HEK293 (cell line): ENCODE results near the gene MS4A10.

ENCODE experiments used
- KLF7 ChIP-seq: fragments of 450-650 bp; formaldehyde crosslinking; IDR thresholded peaks from 2 replicates; pipeline ENCODE4 v1.5.1; 2016; ENCODE audit warnings: missing biosample characterization, missing genetic modification characterization, borderline replicate concordance
- ZNF416 ChIP-seq: fragments of 450-650 bp; formaldehyde crosslinking; IDR thresholded peaks from 2 replicates; pipeline ENCODE4 v1.5.1; 2016; ENCODE audit warnings: missing biosample characterization, missing genetic modification characterization
- TF ChIP-seq, protein P1 (sequence below): fragments of 450-650 bp; formaldehyde crosslinking; IDR thresholded peaks from 2 replicates; pipeline ENCODE4 v1.5.1; 2016; ENCODE audit warnings: missing biosample characterization, missing genetic modification characterization
- TF ChIP-seq, protein P2 (sequence below): fragments of 450-650 bp; formaldehyde crosslinking; IDR thresholded peaks from 2 replicates; pipeline ENCODE4 v1.5.1; 2016; ENCODE audit warnings: missing biosample characterization, missing genetic modification characterization

DNA sequence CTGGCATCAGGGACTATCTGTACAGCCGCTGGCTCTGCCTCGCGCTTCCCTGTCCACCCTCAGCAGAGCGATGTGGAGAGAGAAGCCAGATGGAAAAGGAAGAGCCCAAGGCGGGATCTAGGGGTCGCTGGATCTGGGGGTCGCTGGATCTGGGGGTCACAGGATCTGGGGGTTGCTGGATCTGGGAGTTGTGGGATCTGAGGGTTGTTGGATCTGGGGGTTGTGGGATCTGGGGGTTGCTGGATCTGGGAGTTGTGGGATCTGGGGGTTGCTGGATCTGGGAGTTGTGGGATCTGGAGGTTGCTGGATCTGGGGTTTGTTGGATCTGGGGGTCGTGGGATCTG, 2.0 kb upstream of the MS4A10 start:
- TF ChIP-seq, protein P1, sequence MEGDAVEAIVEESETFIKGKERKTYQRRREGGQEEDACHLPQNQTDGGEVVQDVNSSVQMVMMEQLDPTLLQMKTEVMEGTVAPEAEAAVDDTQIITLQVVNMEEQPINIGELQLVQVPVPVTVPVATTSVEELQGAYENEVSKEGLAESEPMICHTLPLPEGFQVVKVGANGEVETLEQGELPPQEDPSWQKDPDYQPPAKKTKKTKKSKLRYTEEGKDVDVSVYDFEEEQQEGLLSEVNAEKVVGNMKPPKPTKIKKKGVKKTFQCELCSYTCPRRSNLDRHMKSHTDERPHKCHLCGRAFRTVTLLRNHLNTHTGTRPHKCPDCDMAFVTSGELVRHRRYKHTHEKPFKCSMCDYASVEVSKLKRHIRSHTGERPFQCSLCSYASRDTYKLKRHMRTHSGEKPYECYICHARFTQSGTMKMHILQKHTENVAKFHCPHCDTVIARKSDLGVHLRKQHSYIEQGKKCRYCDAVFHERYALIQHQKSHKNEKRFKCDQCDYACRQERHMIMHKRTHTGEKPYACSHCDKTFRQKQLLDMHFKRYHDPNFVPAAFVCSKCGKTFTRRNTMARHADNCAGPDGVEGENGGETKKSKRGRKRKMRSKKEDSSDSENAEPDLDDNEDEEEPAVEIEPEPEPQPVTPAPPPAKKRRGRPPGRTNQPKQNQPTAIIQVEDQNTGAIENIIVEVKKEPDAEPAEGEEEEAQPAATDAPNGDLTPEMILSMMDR (tag by site-specific recombination), result no peak
- no peak for TF ChIP-seq ZNF416
- TF ChIP-seq, protein P2, sequence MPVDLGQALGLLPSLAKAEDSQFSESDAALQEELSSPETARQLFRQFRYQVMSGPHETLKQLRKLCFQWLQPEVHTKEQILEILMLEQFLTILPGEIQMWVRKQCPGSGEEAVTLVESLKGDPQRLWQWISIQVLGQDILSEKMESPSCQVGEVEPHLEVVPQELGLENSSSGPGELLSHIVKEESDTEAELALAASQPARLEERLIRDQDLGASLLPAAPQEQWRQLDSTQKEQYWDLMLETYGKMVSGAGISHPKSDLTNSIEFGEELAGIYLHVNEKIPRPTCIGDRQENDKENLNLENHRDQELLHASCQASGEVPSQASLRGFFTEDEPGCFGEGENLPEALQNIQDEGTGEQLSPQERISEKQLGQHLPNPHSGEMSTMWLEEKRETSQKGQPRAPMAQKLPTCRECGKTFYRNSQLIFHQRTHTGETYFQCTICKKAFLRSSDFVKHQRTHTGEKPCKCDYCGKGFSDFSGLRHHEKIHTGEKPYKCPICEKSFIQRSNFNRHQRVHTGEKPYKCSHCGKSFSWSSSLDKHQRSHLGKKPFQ (tag by site-specific recombination), result no peak
- TF ChIP-seq KLF7 (tag by site-specific recombination), result no peak
